Spleen (tissue), 11 donors: Measurements from ENCODE around the gene ABCA13. TPM values are rescaled to one million over a fixed set of nuclear protein-coding genes. Genes with fewer than 3 reads are reported as not detected.

ENCODE experiments used
- DNase-seq: peaks from one replicate; pipeline ENCODE4 v3.0.0-alpha.2; 2020
- H3K27ac ChIP-seq, 8 donors: fragments of 200-600 bp; sonication (generic) in 7 of 8; 1 replicate in 4 of 8; 2 replicates in 4 of 8; pipeline versions ENCODE4 v1.5.0 to v1.8.0; 2016 to 2021; ENCODE audit warnings: inconsistent platforms in 4 of 8, mild to moderate bottlenecking in 4 of 8, moderate library complexity in 1 of 8
- H3K27me3 ChIP-seq, 7 donors: fragments of 200-600 bp; sonication (generic) in 6 of 7; replicated peaks in 1 of 7; 1 replicate in 4 of 7; 2 replicates in 3 of 7; pipeline versions ENCODE4 v1.5.0 to v1.8.0; 2016 to 2021; ENCODE audit warnings: inconsistent platforms in 3 of 7, mild to moderate bottlenecking in 1 of 7
- H3K36me3 ChIP-seq, 6 donors: fragments of 200-600 bp; sonication (generic) in 5 of 6; 1 replicate in 4 of 6; 2 replicates in 2 of 6; pipeline versions ENCODE4 v1.5.0 to v1.8.0; 2016 to 2021; ENCODE audit warnings: inconsistent platforms in 2 of 6
- H3K4me1 ChIP-seq, 6 donors: fragments of 200-600 bp; sonication (generic) in 5 of 6; 1 replicate in 3 of 6; 2 replicates in 3 of 6; pipeline versions ENCODE4 v1.5.0 to v1.8.0; 2016 to 2021; ENCODE audit warnings: inconsistent platforms in 3 of 6
- H3K4me3 ChIP-seq, 8 donors: fragments of 200-600 bp; sonication (generic) in 7 of 8; 1 replicate in 4 of 8; 2 replicates in 4 of 8; pipeline versions ENCODE4 v1.5.0 to v1.8.0; 2016 to 2021; ENCODE audit warnings: inconsistent platforms in 4 of 8, mild to moderate bottlenecking in 4 of 8, moderate library complexity in 2 of 8
- H3K9me3 ChIP-seq, 8 donors: fragments of 200-600 bp; sonication (generic) in 7 of 8; 1 replicate in 4 of 8; 2 replicates in 4 of 8; pipeline versions ENCODE4 v1.5.0 to v1.8.0; 2016 to 2021; ENCODE audit warnings: inconsistent platforms in 4 of 8
- CTCF ChIP-seq, 11 experiments: fragments of 200-600 bp in 7 of 11; fragments of 450-650 bp in 4 of 11; sonication (generic) in 4 of 11; IDR thresholded peaks in 8 of 11; conservative IDR thresholded peaks in 3 of 11; 1 replicate in 7 of 11; 2 replicates in 4 of 11; pipeline versions ENCODE4 v1.4.0 to v1.8.0; 2016 to 2021; ENCODE audit warnings: antibody characterized with exemption in 11 of 11, inconsistent platforms in 4 of 11, mild to moderate bottlenecking in 1 of 11
- POLR2A ChIP-seq, 3 donors: fragments of 450-650 bp; IDR thresholded peaks; one replicate each; pipeline ENCODE4 v1.5.1; 2017; ENCODE audit warnings: antibody characterized with exemption in 3 of 3, mild to moderate bottlenecking in 1 of 3
- POLR2AphosphoS5 ChIP-seq, 3 donors: sonication (generic); formaldehyde crosslinking; IDR thresholded peaks; one replicate each; pipeline ENCODE4 v1.5.1; 2017; ENCODE audit warnings: antibody characterized with exemption in 3 of 3
- WGBS, 5 donors: extraction: QIAGEN DNeasy Blood & Tissue Kit in 3 of 5; methylation state at CpG; one replicate each; pipeline versions ENCODE4 v1.1.5 to v1.1.7; 2013 to 2018; 5-methylcytosine and 5-hydroxymethylcytosine counted together
- intact Hi-C: fragments of 100-400 bp; cut with DNase I; formaldehyde crosslinking; loops from one replicate; pipeline ENCODE4 v1.15.0; 2023; ENCODE audit warnings: low total_unique reads
- polyA plus RNA-seq, 3 donors: library from polyadenylated mRNA; stranded (reverse); fragments of 200-250 nt; gene quantifications; one replicate each; pipeline ENCODE4 v1.2.1, GENCODE V29; 2013
- total RNA-seq, 7 donors: library from RNA; depleted of rRNA in 3 of 7; stranded (reverse); fragments of >200 nt in 3 of 7; fragmentation: NEBNext Ultra II Directional in 4 of 7; extraction: Animal tissue kit (Norgen Biotek cat#: 25700) in 4 of 7; gene quantifications; one replicate each; pipeline versions ENCODE4 v1.1.0 to v1.2.1, GENCODE V29; 2016 to 2021
- donor health status: healthy with polysubstance abuse.
- donor health status: DM: no; HTN: no; CAD: no; lungs with moderate emphysema.
- donor health status: DM: no; HTN: no; CAD: no.
- donor health status: Bipolar disorder and iron deficiency.
- donor health status: healthy.
- donor health status: DM: no; HTN: no; CAD: no.
- donor health status: DM: yes; HTN: yes; CAD: no.

Gene ABCA13
- total and polyA plus RNA-seq, 10 donors: 0.02 to 19.0 (median 1.8) TPM

GRCh38 chr7:48502021-48502420 is 330.8 kb downstream of the ABCA13 start:
- Histone ChIP-seq H3K9me3 (peaks cover 0 to 4% (median 0%) of the 10 kb centered on the region in 8 donors), H3K4me1 (no peaks in the 10 kb centered on the region), H3K27ac (no peak overlapping the region), H3K4me3 (no peak overlapping the region), H3K36me3 (peaks cover 0 to 37% (median 0%) of the 10 kb centered on the region in 6 donors), H3K27me3 (no peaks in the 10 kb centered on the region)
- intact Hi-C loops: no loop called here
- no peak for DNase-seq
- WGBS, 5 donors: 71 to 89% (median 83%) methylated on average over 4 of the region's 4 CpGs
- no peak for TF ChIP-seq POLR2AphosphoS5 (IDR thresholded peaks at IDR 0.05)
- no peak for TF ChIP-seq CTCF (IDR thresholded peaks at IDR 0.05 in 8 of 11, conservative IDR thresholded peaks at IDR 0.05 in 3 of 11)
- TF ChIP-seq POLR2A (IDR thresholded peaks at IDR 0.05): no peak

- H3K4me3 ChIP-seq: no peak overlapping the region
- H3K27me3 ChIP-seq: no peaks in the 10 kb centered on the region
- no peak for DNase-seq
- no peaks in the 10 kb centered on the region for H3K9me3 ChIP-seq
- H3K36me3 ChIP-seq: peaks cover 0 to 59% (median 0%) of the 10 kb centered on the region in 6 donors
- no peaks in the 10 kb centered on the region for H3K4me1 ChIP-seq
- WGBS, 5 donors: 87 to 97% (median 92%) methylated on average over 6 of the region's 6 CpGs
- intact Hi-C loops: no loop called here
- TF ChIP-seq POLR2A (IDR thresholded peaks at IDR 0.05) (no peak), POLR2AphosphoS5 (IDR thresholded peaks at IDR 0.05) (no peak)
- H3K27ac ChIP-seq: no peak overlapping the region
Measured at GRCh38 chr7:48505051-48505450, 333.8 kb downstream of the ABCA13 start.

GRCh38 chr7:48505466-48505865 is 334.2 kb downstream of the ABCA13 start:
- intact Hi-C loops: no loop called here
- no peak overlapping the region for H3K4me3 ChIP-seq
- TF ChIP-seq CTCF (IDR thresholded peaks at IDR 0.05 in 8 of 11, conservative IDR thresholded peaks at IDR 0.05 in 3 of 11): no peak
- no peak for TF ChIP-seq POLR2A (IDR thresholded peaks at IDR 0.05)
- no peak for TF ChIP-seq POLR2AphosphoS5 (IDR thresholded peaks at IDR 0.05)

GRCh38 chr7:48506569-48506968 is 335.3 kb downstream of the ABCA13 start:
- TF ChIP-seq POLR2A (IDR thresholded peaks at IDR 0.05) (no peak), POLR2AphosphoS5 (IDR thresholded peaks at IDR 0.05) (no peak), CTCF (IDR thresholded peaks at IDR 0.05 in 8 of 11, conservative IDR thresholded peaks at IDR 0.05 in 3 of 11) (no peak)
- no peaks in the 10 kb centered on the region for H3K27me3 ChIP-seq
- no peaks in the 10 kb centered on the region for H3K9me3 ChIP-seq
- 87 to 95% (median 93%) methylated on average over 4 of the region's 4 CpGs for WGBS, 5 donors
- H3K4me1 ChIP-seq: no peaks in the 10 kb centered on the region
- no peak for DNase-seq
- no peak overlapping the region for H3K4me3 ChIP-seq
- H3K36me3 ChIP-seq: peaks cover 0 to 72% (median 0%) of the 10 kb centered on the region in 6 donors
- H3K27ac ChIP-seq: no peak overlapping the region
- intact Hi-C loops: no loop called here

More at GRCh38 chr7:48505466-48505865, 334.2 kb downstream of the ABCA13 start:
- peaks cover 0 to 63% (median 0%) of the 10 kb centered on the region in 6 donors for H3K36me3 ChIP-seq
- WGBS, 5 donors: 82 to 97% (median 93%) methylated on average over 4 of the region's 4 CpGs
- no peaks in the 10 kb centered on the region for H3K4me1 ChIP-seq
- H3K27ac ChIP-seq: no peak overlapping the region
- H3K27me3 ChIP-seq: no peaks in the 10 kb centered on the region
- H3K9me3 ChIP-seq: no peaks in the 10 kb centered on the region
- no peak for DNase-seq

GRCh38 chr7:48511080-48511479 is 339.8 kb downstream of the ABCA13 start:
- DNase-seq: no peak
- Histone ChIP-seq H3K36me3 (peaks cover 0 to 51% (median 0%) of the 10 kb centered on the region in 6 donors), H3K4me1 (no peaks in the 10 kb centered on the region), H3K9me3 (no peaks in the 10 kb centered on the region), H3K27me3 (no peaks in the 10 kb centered on the region), H3K27ac (no peak overlapping the region), H3K4me3 (no peak overlapping the region)
- 41 to 69% (median 59%) methylated on average over 12 of the region's 12 CpGs for WGBS, 5 donors
- intact Hi-C loops: no loop called here
- TF ChIP-seq POLR2A (IDR thresholded peaks at IDR 0.05): no peak
- no peak for TF ChIP-seq POLR2AphosphoS5 (IDR thresholded peaks at IDR 0.05)
- TF ChIP-seq CTCF (IDR thresholded peaks at IDR 0.05 in 8 of 11, conservative IDR thresholded peaks at IDR 0.05 in 3 of 11): no peak
